ENCODE data around the gene NAPB. TPM values are rescaled to one million over a fixed set of nuclear protein-coding genes. Genes with fewer than 3 reads are reported as not detected.
A peak's percentile ranks its signal among the peaks of the same experiment; 100 is the strongest.
"Not testable (repeated sequence)": the region's sequence is repeated elsewhere in the genome, so short reads cannot be mapped to it uniquely, and the experiment has no call there.

The NAPB gene
- 10 to 100 TPM; 12.4 to 16.6 TPM for total RNA-seq

DNA sequence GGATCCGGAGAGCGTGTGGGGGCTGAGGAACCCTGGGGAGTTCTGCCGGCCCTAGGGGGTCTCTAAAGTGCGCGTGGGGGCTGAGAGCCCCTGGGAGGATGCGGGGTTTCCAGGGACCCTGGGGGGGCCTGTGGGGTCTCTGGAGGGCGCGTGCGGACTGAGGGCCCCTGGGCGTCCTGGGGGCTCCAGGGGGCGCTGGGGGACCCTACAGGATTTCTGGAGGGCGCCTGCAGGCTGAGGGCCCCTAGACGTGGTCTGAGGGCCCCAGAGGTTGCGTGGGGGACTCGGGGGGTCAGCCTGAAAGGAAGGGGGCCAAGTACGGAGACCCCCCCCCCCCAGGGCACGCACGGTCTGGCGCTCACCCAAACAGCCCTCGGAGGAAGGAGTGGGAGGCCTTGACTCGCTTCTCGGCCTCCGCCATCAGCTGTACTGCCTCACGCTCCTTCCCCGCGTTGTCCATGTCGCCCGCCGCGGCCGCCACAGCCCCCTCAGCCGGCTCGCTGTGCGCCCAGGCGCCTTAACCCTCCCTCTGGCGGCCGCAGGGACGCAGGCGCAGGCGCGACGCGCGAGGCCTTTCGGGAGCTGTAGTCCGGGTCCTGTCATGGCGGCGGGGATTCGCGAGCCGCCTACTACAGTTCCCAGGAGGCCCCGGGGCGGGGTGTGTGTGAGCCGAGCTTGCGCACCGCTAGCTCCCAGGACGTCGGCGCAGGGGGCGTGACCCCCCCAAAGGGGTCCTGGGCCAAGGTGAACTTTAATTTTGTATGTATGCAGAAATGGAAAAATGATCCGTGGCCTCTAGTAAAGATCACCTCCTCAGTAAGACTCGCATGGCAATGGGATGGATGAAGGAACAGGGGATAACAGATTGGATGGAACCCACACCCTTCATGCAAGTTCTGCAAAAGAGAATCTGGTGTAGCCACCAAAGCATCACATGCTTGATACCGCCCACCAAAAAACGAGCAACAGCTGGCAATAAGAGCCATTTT lies at the start of gene NAPB:
Gene NAPB (minus strand): TSS at position 546 of the 989 bp plus-strand sequence. CDS start 86 bp downstream, at position 460.
- peak; percentile 99 to 100 for ATAC-seq
- Mint-ChIP-seq H3K4me1 (ENCODE audit: low read depth in 2 of 2) (peaks cover 24 to 38% of the 10 kb centered on the region in 2 donors), H3K9me3 (no peaks in the 10 kb centered on the region), H3K4me3 (peak within 1 kb of the TSS; percentile 100), H3K36me3 (peaks cover 4% of the 10 kb centered on the region), H3K27ac (peak within 1 kb of the TSS; percentile 95 to 96), H3K27me3 (peaks cover 0 to 6% of the 10 kb centered on the region in 2 donors)
- DNase-seq (ENCODE audit: low spot score): peak; percentile 97

DNA sequence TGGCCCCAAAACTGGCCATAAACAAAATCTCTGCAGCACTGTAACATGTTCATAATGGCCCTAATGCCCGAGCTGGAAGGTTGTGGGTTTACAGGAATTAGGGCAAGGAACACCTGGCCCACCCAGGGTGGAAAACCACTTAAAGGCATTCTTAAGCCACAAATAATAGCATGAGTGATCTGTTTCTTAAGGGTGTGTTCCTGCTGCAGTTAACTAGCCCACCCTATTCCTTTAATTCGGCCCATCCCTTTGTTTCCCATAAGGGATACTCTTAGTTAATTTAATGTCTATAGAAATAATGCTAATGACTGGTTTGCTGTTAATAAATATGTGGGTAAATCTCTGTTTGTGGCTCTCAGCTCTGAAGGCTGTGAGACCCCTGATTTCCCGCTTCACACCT lies 45.7 kb upstream of the NAPB start:
- not testable (repeated sequence) for H3K27ac Mint-ChIP-seq; H3K4me1 Mint-ChIP-seq (ENCODE audit: low read depth in 2 of 2); DNase-seq (ENCODE audit: low spot score); H3K27me3 Mint-ChIP-seq; ATAC-seq; H3K4me3 Mint-ChIP-seq; H3K9me3 Mint-ChIP-seq
- H3K36me3 Mint-ChIP-seq: peaks cover 17% of the 10 kb centered on the region

- ATAC-seq: peak in 1 of 2 donors; percentile 86
- Mint-ChIP-seq H3K4me1 (ENCODE audit: low read depth in 2 of 2) (peaks cover 34 to 38% of the 10 kb centered on the region in 2 donors), H3K27me3 (no peaks in the 10 kb centered on the region), H3K27ac (peak overlapping the region in 1 of 2 donors; percentile 72), H3K9me3 (peaks cover under 1% of the 10 kb centered on the region), H3K36me3 (peaks cover 11% of the 10 kb centered on the region), H3K4me3 (no peak overlapping the region)
- DNase-seq (ENCODE audit: low spot score): no peak
These were observed 39.9 kb upstream of the NAPB start for GRCh38 chr20:23461180-23461579.

DNA sequence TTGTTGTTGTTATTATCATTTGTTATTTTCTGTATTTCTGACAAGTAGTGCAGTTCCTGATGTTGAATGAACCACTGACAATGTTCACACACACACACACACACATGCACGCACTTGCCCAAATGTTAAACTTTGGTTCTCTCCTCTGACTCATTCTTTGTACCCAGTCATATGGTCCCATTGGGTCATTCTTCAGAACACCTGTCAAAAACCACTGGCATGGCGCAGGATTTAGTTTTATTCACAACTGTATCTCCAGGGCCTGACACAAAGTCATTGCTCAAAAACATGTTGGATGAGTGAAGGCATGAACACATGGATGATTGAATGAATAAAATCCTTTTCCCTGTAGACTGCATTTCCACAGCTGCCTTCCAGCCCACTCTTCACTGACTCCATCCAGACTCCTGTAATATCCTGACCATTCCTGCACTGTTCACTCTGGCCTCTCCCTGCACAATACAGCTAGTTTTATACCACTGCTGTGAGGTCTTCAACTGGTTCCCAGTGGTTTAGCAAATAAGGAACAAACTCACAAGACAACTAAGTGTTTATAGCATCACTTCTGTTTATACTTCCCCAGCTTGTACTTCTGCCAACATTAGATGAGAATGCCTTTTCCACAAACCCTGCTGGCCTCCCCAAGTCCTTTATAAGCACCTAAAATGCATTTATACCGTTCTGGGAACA lies 38.3 kb upstream of the NAPB start:
- H3K27me3 Mint-ChIP-seq: no peaks in the 10 kb centered on the region
- H3K36me3 Mint-ChIP-seq: no peaks in the 10 kb centered on the region
- DNase-seq (ENCODE audit: low spot score): no peak

GRCh38 chr20:23456873-23457272 lies 35.6 kb upstream of the NAPB start:
- Mint-ChIP-seq H3K4me3 (peak overlapping the region; percentile 69), H3K4me1 (ENCODE audit: low read depth in 2 of 2) (peaks cover 38 to 45% of the 10 kb centered on the region in 2 donors), H3K27me3 (no peaks in the 10 kb centered on the region), H3K9me3 (no peaks in the 10 kb centered on the region), H3K36me3 (no peaks in the 10 kb centered on the region), H3K27ac (peak overlapping the region; percentile 90 to 96)
- DNase-seq (ENCODE audit: low spot score): no peak
- peak; percentile 64 to 73 for ATAC-seq

More for the DNA sequence above, 38.3 kb upstream of the NAPB start:
- ATAC-seq: no peak
- Mint-ChIP-seq H3K4me1 (ENCODE audit: low read depth in 2 of 2) (peaks cover 41 to 47% of the 10 kb centered on the region in 2 donors), H3K27ac (peak overlapping the region in 1 of 2 donors; percentile 20), H3K4me3 (no peak overlapping the region), H3K9me3 (no peaks in the 10 kb centered on the region)

- ATAC-seq: peak; percentile 74 to 75
- Mint-ChIP-seq H3K27ac (peak overlapping the region; percentile 90 to 96), H3K4me3 (peak overlapping the region; percentile 69), H3K4me1 (ENCODE audit: low read depth in 2 of 2) (peaks cover 35 to 40% of the 10 kb centered on the region in 2 donors), H3K36me3 (no peaks in the 10 kb centered on the region), H3K27me3 (no peaks in the 10 kb centered on the region), H3K9me3 (no peaks in the 10 kb centered on the region)
- no peak for DNase-seq (ENCODE audit: low spot score)
These were observed 35.1 kb upstream of the NAPB start for GRCh38 chr20:23456409-23456808.

- Mint-ChIP-seq H3K36me3 (no peaks in the 10 kb centered on the region), H3K4me3 (peak overlapping the region; percentile 69), H3K27me3 (no peaks in the 10 kb centered on the region), H3K4me1 (ENCODE audit: low read depth in 2 of 2) (peaks cover 35 to 40% of the 10 kb centered on the region in 2 donors), H3K27ac (peak overlapping the region; percentile 90 to 96), H3K9me3 (no peaks in the 10 kb centered on the region)
- ATAC-seq (peak; percentile 39 to 52), DNase-seq (ENCODE audit: low spot score) (no peak)
These were observed 34.4 kb upstream of the NAPB start for GRCh38 chr20:23455639-23456038.

DNA sequence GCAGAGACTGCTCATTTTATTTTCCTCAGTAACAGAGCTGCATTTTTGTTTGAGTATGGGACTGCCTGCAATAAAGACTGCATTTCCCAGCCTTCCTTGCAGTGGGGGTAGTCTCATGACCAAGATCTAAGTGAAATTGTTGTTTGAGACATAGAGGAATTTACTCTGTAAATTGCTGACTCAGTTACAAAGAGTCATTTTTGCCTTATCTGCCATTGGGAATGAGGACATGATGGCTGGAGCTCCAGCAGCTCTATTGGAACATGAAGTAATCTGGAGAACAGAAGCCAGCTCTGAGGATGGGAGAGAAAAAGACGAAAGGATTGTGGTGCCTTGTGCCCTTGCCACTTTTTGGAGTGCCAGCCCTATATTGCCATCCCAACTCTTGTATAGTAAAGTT lies 33.5 kb upstream of the NAPB start:
- no peaks in the 10 kb centered on the region for H3K36me3 Mint-ChIP-seq
- H3K9me3 Mint-ChIP-seq: no peaks in the 10 kb centered on the region
- H3K4me3 Mint-ChIP-seq: no peak overlapping the region
- H3K27ac Mint-ChIP-seq: no peak overlapping the region
- DNase-seq (ENCODE audit: low spot score) (no peak), ATAC-seq (no peak)
- no peaks in the 10 kb centered on the region for H3K27me3 Mint-ChIP-seq
- peaks cover 33 to 39% of the 10 kb centered on the region in 2 donors for H3K4me1 Mint-ChIP-seq (ENCODE audit: low read depth in 2 of 2)

DNA sequence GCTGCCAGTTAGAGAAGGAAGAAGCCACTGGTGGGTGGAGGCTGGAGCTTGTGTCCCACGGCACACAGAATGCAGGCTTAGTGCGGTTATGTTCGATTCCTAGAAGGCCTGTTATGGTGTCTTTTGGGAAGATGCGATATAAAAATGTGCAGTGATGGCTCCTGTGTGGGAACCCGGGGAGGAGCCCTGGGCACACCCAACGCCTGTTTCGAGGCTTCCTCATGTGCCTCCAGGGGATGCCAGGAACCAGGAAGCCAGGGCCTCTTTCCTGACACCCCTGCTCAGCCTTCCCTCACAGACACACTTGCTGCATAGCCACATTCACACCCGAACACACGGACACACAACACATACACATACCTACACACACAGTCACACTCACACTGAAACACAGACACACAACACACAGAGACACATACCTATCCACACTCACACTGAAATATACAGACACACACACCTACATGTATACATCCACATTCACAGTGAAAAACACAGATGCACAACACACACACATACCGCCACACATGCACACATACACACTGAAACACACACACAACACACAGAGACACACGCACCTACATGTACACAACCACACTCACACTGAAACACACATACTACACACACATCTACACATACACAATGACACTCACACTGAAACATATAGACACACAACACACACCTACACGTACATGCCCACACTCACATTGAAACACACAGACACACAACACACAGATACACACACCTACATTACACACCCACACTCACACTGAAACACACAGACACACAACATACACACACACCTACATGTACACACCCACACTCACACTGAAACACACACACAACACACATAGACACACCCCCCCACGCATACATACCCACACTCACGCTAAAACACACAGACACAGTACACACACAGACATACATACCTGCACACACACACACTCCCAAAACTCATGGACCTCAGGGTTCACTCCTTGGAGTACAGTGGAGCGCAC lies 32.6 kb upstream of the NAPB start:
- ATAC-seq (no peak), DNase-seq (ENCODE audit: low spot score) (no peak)
- no peaks in the 10 kb centered on the region for H3K36me3 Mint-ChIP-seq
- peaks cover 24 to 38% of the 10 kb centered on the region in 2 donors for H3K4me1 Mint-ChIP-seq (ENCODE audit: low read depth in 2 of 2)
- no peaks in the 10 kb centered on the region for H3K27me3 Mint-ChIP-seq
- H3K4me3 Mint-ChIP-seq: no peak overlapping the region
- H3K27ac Mint-ChIP-seq: no peak overlapping the region
- H3K9me3 Mint-ChIP-seq: no peaks in the 10 kb centered on the region

- ATAC-seq (no peak), DNase-seq (ENCODE audit: low spot score) (no peak)
- Mint-ChIP-seq H3K4me3 (no peak within 1 kb of the TSS), H3K36me3 (no peaks in the 10 kb centered on the region), H3K4me1 (ENCODE audit: low read depth in 2 of 2) (peaks cover 21 to 36% of the 10 kb centered on the region in 2 donors), H3K9me3 (no peaks in the 10 kb centered on the region), H3K27me3 (no peaks in the 10 kb centered on the region), H3K27ac (no peak within 1 kb of the TSS)
These were observed 31.5 kb upstream of the NAPB start, which contains the start of gene CST11 for GRCh38 chr20:23452776-23453175. Gene CST11 (minus strand): TSS chr20:23452876. CDS start chr20:23452811, 65 bp downstream.

- DNase-seq (ENCODE audit: low spot score): no peak
These were observed 30.7 kb upstream of the NAPB start for GRCh38 chr20:23451956-23452487.

DNA sequence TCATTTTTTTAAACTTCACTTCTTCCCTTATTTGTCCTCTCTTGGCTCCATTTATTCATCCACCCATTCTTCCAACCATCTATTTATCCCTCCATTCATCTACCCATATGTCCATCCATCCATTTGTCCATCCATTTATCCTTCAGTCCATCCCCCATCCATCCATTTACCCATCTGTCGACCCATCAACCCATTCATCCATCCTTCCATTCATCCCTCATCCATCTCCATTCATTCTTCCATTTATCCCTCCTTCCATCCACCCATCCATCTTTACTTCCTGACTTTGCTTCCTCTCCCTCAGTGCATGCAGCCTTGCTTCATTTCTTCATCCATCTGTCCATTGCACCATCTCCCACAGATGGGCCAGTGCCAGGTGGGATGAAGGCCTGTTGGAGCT lies 29.6 kb upstream of the NAPB start:
- no peak for ATAC-seq
- H3K27ac Mint-ChIP-seq: peak overlapping the region in 1 of 2 donors; percentile 6

More at GRCh38 chr20:23451956-23452487, 30.7 kb upstream of the NAPB start:
- Mint-ChIP-seq H3K27ac (no peak overlapping the region), H3K9me3 (no peaks in the 10 kb centered on the region), H3K36me3 (no peaks in the 10 kb centered on the region), H3K27me3 (no peaks in the 10 kb centered on the region), H3K4me1 (ENCODE audit: low read depth in 2 of 2) (peaks cover 15 to 31% of the 10 kb centered on the region in 2 donors), H3K4me3 (no peak overlapping the region)
- ATAC-seq: no peak

More for the DNA sequence above, 29.6 kb upstream of the NAPB start:
- no peaks in the 10 kb centered on the region for H3K9me3 Mint-ChIP-seq
- no peaks in the 10 kb centered on the region for H3K36me3 Mint-ChIP-seq
- peaks cover 4 to 24% of the 10 kb centered on the region in 2 donors for H3K4me1 Mint-ChIP-seq (ENCODE audit: low read depth in 2 of 2)
- no peaks in the 10 kb centered on the region for H3K27me3 Mint-ChIP-seq
- no peak overlapping the region for H3K4me3 Mint-ChIP-seq
- DNase-seq (ENCODE audit: low spot score): no peak

Measured in natural killer cell treated with Interleukin-12 subunit alpha and Interleukin-12 subunit beta and Interleukin-15 and Interleukin-18, amount 100 ng/mL, for 72 hours (primary cell).